ENCODE data around the gene BAG1.

- no peak for TF ChIP-seq CTCF (IDR thresholded peaks at IDR 0.05; ENCODE audit: low read depth, low read length, poor library complexity, severe bottlenecking)
- no peak for TF ChIP-seq EZH2phosphoT487 (IDR thresholded peaks at IDR 0.05; ENCODE audit: borderline replicate concordance, low read length)
Measured at GRCh38 chr9:33309903-33310302, 45.4 kb upstream of the BAG1 start.
